ENCODE measurements around the gene SAP30L. TPM values are rescaled to one million over a fixed set of nuclear protein-coding genes. Genes with fewer than 3 reads are reported as not detected.

SAP30L gene
- polyA plus RNA-seq, 4 donors, result 16.7 to 52.8 (median 35.8) TPM

- H3K27me3 ChIP-seq (ENCODE audit: control insufficient read depth in 3 of 3, insufficient read depth in 3 of 3, low read length in 3 of 3), result peaks cover 7 to 100% (median 86%) of the 10 kb centered on the region in 3 donors
- H3K27ac ChIP-seq (ENCODE audit: low read depth in 1 of 3, low read length in 2 of 3), result peak overlapping the region in 1 of 3 donors; percentile 18
- H3K36me3 ChIP-seq (ENCODE audit: control insufficient read depth in 3 of 3, insufficient read depth in 2 of 3, low read depth in 1 of 3, low read length in 3 of 3), result no peaks in the 10 kb centered on the region
- H3K4me3 ChIP-seq (ENCODE audit: low read depth in 1 of 3, low read length in 3 of 3), result peak overlapping the region in 2 of 3 donors; percentile 2 to 36
- DNase-seq (no peak), FAIRE-seq (no peak)
- no peaks in the 10 kb centered on the region for H3K9me3 ChIP-seq (ENCODE audit: control insufficient read depth in 2 of 2, insufficient read depth in 1 of 2, low read depth in 1 of 2, low read length in 1 of 2)
- peaks cover 6 to 31% (median 12%) of the 10 kb centered on the region in 3 donors for H3K4me1 ChIP-seq (ENCODE audit: control insufficient read depth in 3 of 3, insufficient read depth in 2 of 3, low read depth in 1 of 3, low read length in 2 of 3)
- 2 to 5% (median 2%) methylated on average over 58 to 68 of the region's 68 CpGs for WGBS, 3 donors
These were observed 31.8 kb downstream of the SAP30L start for GRCh38 chr5:154477382-154478223.

GRCh38 chr5:154478224-154478565, 32.4 kb downstream of the SAP30L start, which contains the start of gene HAND1:
Gene HAND1 (minus strand): TSS chr5:154478227. CDS start chr5:154478008, 219 bp downstream.
- peak; percentile 46 to 69 for DNase-seq
- peaks cover 8 to 36% (median 12%) of the 10 kb centered on the region in 3 donors for H3K4me1 ChIP-seq (ENCODE audit: control insufficient read depth in 3 of 3, insufficient read depth in 2 of 3, low read depth in 1 of 3, low read length in 2 of 3)
- H3K27me3 ChIP-seq (ENCODE audit: control insufficient read depth in 3 of 3, insufficient read depth in 3 of 3, low read length in 3 of 3), result peaks cover 12 to 100% (median 87%) of the 10 kb centered on the region in 3 donors
- 2 to 8% (median 4%) methylated on average over 18 to 20 of the region's 20 CpGs for WGBS, 3 donors
- peak within 1 kb of the TSS in 1 of 3 donors; percentile 50 for H3K27ac ChIP-seq (ENCODE audit: low read depth in 1 of 3, low read length in 2 of 3)
- no peaks in the 10 kb centered on the region for H3K36me3 ChIP-seq (ENCODE audit: control insufficient read depth in 3 of 3, insufficient read depth in 2 of 3, low read depth in 1 of 3, low read length in 3 of 3)
- H3K4me3 ChIP-seq (ENCODE audit: low read depth in 1 of 3, low read length in 3 of 3), result peak within 1 kb of the TSS in 2 of 3 donors; percentile 2 to 36
- H3K9me3 ChIP-seq (ENCODE audit: control insufficient read depth in 2 of 2, insufficient read depth in 1 of 2, low read depth in 1 of 2, low read length in 1 of 2), result peaks cover 0 to 3% of the 10 kb centered on the region in 2 donors
- FAIRE-seq, result no peak

GRCh38 chr5:154478752-154479159, 33.0 kb downstream of the SAP30L start:
- WGBS, 3 donors, result 5 to 7% (median 5%) methylated on average over 24 to 27 of the region's 27 CpGs
- no peak overlapping the region for H3K4me3 ChIP-seq (ENCODE audit: low read depth in 1 of 3, low read length in 3 of 3)
- no peak for DNase-seq
- peaks cover 0 to 3% of the 10 kb centered on the region in 2 donors for H3K9me3 ChIP-seq (ENCODE audit: control insufficient read depth in 2 of 2, insufficient read depth in 1 of 2, low read depth in 1 of 2, low read length in 1 of 2)
- H3K27ac ChIP-seq (ENCODE audit: low read depth in 1 of 3, low read length in 2 of 3), result peak overlapping the region in 1 of 3 donors; percentile 50
- FAIRE-seq, result no peak
- H3K4me1 ChIP-seq (ENCODE audit: control insufficient read depth in 3 of 3, insufficient read depth in 2 of 3, low read depth in 1 of 3, low read length in 2 of 3), result peaks cover 10 to 36% (median 12%) of the 10 kb centered on the region in 3 donors
- peaks cover 14 to 100% (median 86%) of the 10 kb centered on the region in 3 donors for H3K27me3 ChIP-seq (ENCODE audit: control insufficient read depth in 3 of 3, insufficient read depth in 3 of 3, low read length in 3 of 3)
- H3K36me3 ChIP-seq (ENCODE audit: control insufficient read depth in 3 of 3, insufficient read depth in 2 of 3, low read depth in 1 of 3, low read length in 3 of 3), result no peaks in the 10 kb centered on the region

- no peaks in the 10 kb centered on the region for H3K36me3 ChIP-seq (ENCODE audit: control insufficient read depth in 3 of 3, insufficient read depth in 2 of 3, low read depth in 1 of 3, low read length in 3 of 3)
- FAIRE-seq (no peak), DNase-seq (no peak)
- H3K4me3 ChIP-seq (ENCODE audit: low read depth in 1 of 3, low read length in 3 of 3), result no peak overlapping the region
- WGBS, 3 donors, result 3 to 6% (median 3%) methylated on average over 43 to 44 of the region's 44 CpGs
- H3K4me1 ChIP-seq (ENCODE audit: control insufficient read depth in 3 of 3, insufficient read depth in 2 of 3, low read depth in 1 of 3, low read length in 2 of 3), result peaks cover 12 to 40% (median 12%) of the 10 kb centered on the region in 3 donors
- peaks cover 14 to 100% (median 86%) of the 10 kb centered on the region in 3 donors for H3K27me3 ChIP-seq (ENCODE audit: control insufficient read depth in 3 of 3, insufficient read depth in 3 of 3, low read length in 3 of 3)
- H3K27ac ChIP-seq (ENCODE audit: low read depth in 1 of 3, low read length in 2 of 3), result peak overlapping the region in 1 of 3 donors; percentile 50
- peaks cover 0 to 3% of the 10 kb centered on the region in 2 donors for H3K9me3 ChIP-seq (ENCODE audit: control insufficient read depth in 2 of 2, insufficient read depth in 1 of 2, low read depth in 1 of 2, low read length in 1 of 2)
These were observed 33.6 kb downstream of the SAP30L start for GRCh38 chr5:154479160-154479943.

- Histone ChIP-seq H3K4me3 (ENCODE audit: low read depth in 1 of 3, low read length in 3 of 3) (no peak overlapping the region), H3K4me1 (ENCODE audit: control insufficient read depth in 3 of 3, insufficient read depth in 2 of 3, low read depth in 1 of 3, low read length in 2 of 3) (peaks cover 12 to 44% (median 12%) of the 10 kb centered on the region in 3 donors), H3K27me3 (ENCODE audit: control insufficient read depth in 3 of 3, insufficient read depth in 3 of 3, low read length in 3 of 3) (peaks cover 14 to 100% (median 85%) of the 10 kb centered on the region in 3 donors), H3K36me3 (ENCODE audit: control insufficient read depth in 3 of 3, insufficient read depth in 2 of 3, low read depth in 1 of 3, low read length in 3 of 3) (no peaks in the 10 kb centered on the region), H3K27ac (ENCODE audit: low read depth in 1 of 3, low read length in 2 of 3) (no peak overlapping the region), H3K9me3 (ENCODE audit: control insufficient read depth in 2 of 2, insufficient read depth in 1 of 2, low read depth in 1 of 2, low read length in 1 of 2) (peaks cover 0 to 3% of the 10 kb centered on the region in 2 donors)
- DNase-seq, result no peak
- FAIRE-seq, result no peak
- WGBS, 3 donors, result 7 to 9% (median 9%) methylated on average over 27 to 31 of the region's 31 CpGs
These were observed 34.4 kb downstream of the SAP30L start for GRCh38 chr5:154479944-154480750.

GRCh38 chr5:154480847-154481246, 35.0 kb downstream of the SAP30L start:
- 11 to 23% (median 23%) methylated on average over 3 of the region's 3 CpGs for WGBS, 3 donors
- Histone ChIP-seq H3K4me1 (ENCODE audit: control insufficient read depth in 3 of 3, insufficient read depth in 2 of 3, low read depth in 1 of 3, low read length in 2 of 3) (peaks cover 9 to 44% (median 12%) of the 10 kb centered on the region in 3 donors), H3K27me3 (ENCODE audit: control insufficient read depth in 3 of 3, insufficient read depth in 3 of 3, low read length in 3 of 3) (peaks cover 14 to 100% (median 85%) of the 10 kb centered on the region in 3 donors), H3K4me3 (ENCODE audit: low read depth in 1 of 3, low read length in 3 of 3) (no peak overlapping the region), H3K36me3 (ENCODE audit: control insufficient read depth in 3 of 3, insufficient read depth in 2 of 3, low read depth in 1 of 3, low read length in 3 of 3) (no peaks in the 10 kb centered on the region), H3K27ac (ENCODE audit: low read depth in 1 of 3, low read length in 2 of 3) (no peak overlapping the region), H3K9me3 (ENCODE audit: control insufficient read depth in 2 of 2, insufficient read depth in 1 of 2, low read depth in 1 of 2, low read length in 1 of 2) (peaks cover 0 to 3% of the 10 kb centered on the region in 2 donors)
- DNase-seq (no peak), FAIRE-seq (no peak)

GRCh38 chr5:154481584-154482381, 36.0 kb downstream of the SAP30L start:
- no peak overlapping the region for H3K4me3 ChIP-seq (ENCODE audit: low read depth in 1 of 3, low read length in 3 of 3)
- peaks cover 9 to 37% (median 12%) of the 10 kb centered on the region in 3 donors for H3K4me1 ChIP-seq (ENCODE audit: control insufficient read depth in 3 of 3, insufficient read depth in 2 of 3, low read depth in 1 of 3, low read length in 2 of 3)
- no peaks in the 10 kb centered on the region for H3K36me3 ChIP-seq (ENCODE audit: control insufficient read depth in 3 of 3, insufficient read depth in 2 of 3, low read depth in 1 of 3, low read length in 3 of 3)
- H3K9me3 ChIP-seq (ENCODE audit: control insufficient read depth in 2 of 2, insufficient read depth in 1 of 2, low read depth in 1 of 2, low read length in 1 of 2), result peaks cover 0 to 3% of the 10 kb centered on the region in 2 donors
- no peak overlapping the region for H3K27ac ChIP-seq (ENCODE audit: low read depth in 1 of 3, low read length in 2 of 3)
- H3K27me3 ChIP-seq (ENCODE audit: control insufficient read depth in 3 of 3, insufficient read depth in 3 of 3, low read length in 3 of 3), result peaks cover 18 to 100% (median 81%) of the 10 kb centered on the region in 3 donors
- FAIRE-seq, result no peak
- DNase-seq, result no peak
- WGBS, 3 donors, result 14 to 26% (median 24%) methylated on average over 11 of the region's 11 CpGs

All from small intestine (tissue), 7 donors.